GM23248 (cell line): Measurements from ENCODE around the gene YKT6. TPM values are rescaled to one million over a fixed set of nuclear protein-coding genes. Genes with fewer than 3 reads are reported as not detected.
A peak's percentile ranks its signal among the peaks of the same experiment; 100 is the strongest.

Experiments
- DNase-seq: peaks from one replicate; pipeline ENCODE4 v3.0.0-alpha.2; 2015
- H2AFZ ChIP-seq: fragments of 200-600 bp; sonication (generic); 2 replicates; pipeline ENCODE4 v1.6.1; 2016; ENCODE audit warnings: antibody characterized with exemption
- H3F3A ChIP-seq: fragments of 200-600 bp; sonication (generic); 2 replicates; pipeline ENCODE4 v1.6.1; 2016; ENCODE audit warnings: mild to moderate bottlenecking, antibody characterized with exemption, mixed run types; ENCODE audit not compliant: insufficient read depth
- H3K27ac ChIP-seq: fragments of 200-600 bp; sonication (generic); 2 replicates; pipeline ENCODE4 v1.5.1; 2016; ENCODE audit warnings: mild to moderate bottlenecking
- H3K27me3 ChIP-seq: fragments of 200-600 bp; sonication (generic); replicated peaks from 2 replicates; pipeline ENCODE4 v1.6.1; 2016; ENCODE audit warnings: mild to moderate bottlenecking; ENCODE audit not compliant: insufficient read depth
- H3K36me3 ChIP-seq: fragments of 200-600 bp; sonication (generic); 2 replicates; pipeline ENCODE4 v1.6.1; 2016; ENCODE audit warnings: low read depth, mild to moderate bottlenecking
- H3K4me1 ChIP-seq: fragments of 200-600 bp; sonication (generic); 2 replicates; pipeline ENCODE4 v1.6.1; 2016; ENCODE audit warnings: mild to moderate bottlenecking; ENCODE audit not compliant: insufficient read depth
- H3K4me2 ChIP-seq: fragments of 200-600 bp; sonication (generic); one replicate; pipeline ENCODE4 v1.6.1; 2016; ENCODE audit warnings: mild to moderate bottlenecking; ENCODE audit not compliant: unreplicated experiment
- H3K4me3 ChIP-seq: fragments of 200-600 bp; sonication (generic); 2 replicates; pipeline ENCODE4 v1.5.1; 2016; ENCODE audit warnings: mild to moderate bottlenecking
- H3K79me2 ChIP-seq: fragments of 200-600 bp; sonication (generic); 2 replicates; pipeline ENCODE4 v1.6.1; 2016; ENCODE audit warnings: mild to moderate bottlenecking; ENCODE audit not compliant: insufficient read depth
- H3K9ac ChIP-seq: fragments of 200-600 bp; sonication (generic); 2 replicates; pipeline ENCODE4 v1.6.1; 2016; ENCODE audit warnings: mild to moderate bottlenecking
- H3K9me2 ChIP-seq: fragments of 200-600 bp; sonication (generic); 2 replicates; pipeline ENCODE4 v1.6.1; 2016; ENCODE audit warnings: mixed run types, mild to moderate bottlenecking, moderate library complexity; ENCODE audit not compliant: insufficient read depth
- H3K9me3 ChIP-seq: fragments of 200-600 bp; sonication (generic); one replicate; pipeline ENCODE4 v1.6.1; 2017; ENCODE audit warnings: low read depth
- H4K20me1 ChIP-seq: fragments of 200-600 bp; sonication (generic); 2 replicates; pipeline ENCODE4 v1.6.0; 2016; ENCODE audit not compliant: insufficient read depth
- EZH2 ChIP-seq: fragments of 200-600 bp; sonication (generic); IDR thresholded peaks from 2 replicates; pipeline ENCODE4 v1.6.1; 2018; ENCODE audit warnings: antibody characterized with exemption, mild to moderate bottlenecking; ENCODE audit not compliant: insufficient read depth, poor library complexity, severe bottlenecking
- EZH2phosphoT487 ChIP-seq: fragments of 200-600 bp; sonication (generic); IDR thresholded peaks from 2 replicates; pipeline ENCODE4 v1.6.1; 2018; ENCODE audit warnings: antibody characterized with exemption, moderate library complexity, mild to moderate bottlenecking, low read depth; ENCODE audit not compliant: insufficient read depth
- WGBS, 2 experiments: methylation state at CpG; one replicate each; pipeline ENCODE4 v1.1.6; 2015 to 2017; ENCODE audit warnings: low lambda C conversion rate in 2 of 2, low coverage in 1 of 2; ENCODE audit errors: missing lambda C conversion rate in 2 of 2; 5-methylcytosine and 5-hydroxymethylcytosine counted together
- in situ Hi-C: fragments of 300-500 bp; cut with MboI; formaldehyde crosslinking; loops from 2 replicates; pipeline ENCODE4 v1.15.0; 2020
- polyA plus RNA-seq: library from polyadenylated mRNA; unstranded; fragments of >200 nt; fragmentation: Nextera tagmentation; extraction: Ambion mirVana; gene quantifications from 2 replicates; pipeline ENCODE4 v1.2.1, GENCODE V29; 2016
- total RNA-seq: library from RNA; depleted of rRNA; stranded (reverse); fragments of >200 nt; shearing (Covaris generic); gene quantifications from 2 replicates; pipeline ENCODE4 v1.2.3, GENCODE V29; 2014

Gene YKT6
- total and polyA plus RNA-seq, 2 experiments from 2014 or later = 108 to 148 TPM

DNA sequence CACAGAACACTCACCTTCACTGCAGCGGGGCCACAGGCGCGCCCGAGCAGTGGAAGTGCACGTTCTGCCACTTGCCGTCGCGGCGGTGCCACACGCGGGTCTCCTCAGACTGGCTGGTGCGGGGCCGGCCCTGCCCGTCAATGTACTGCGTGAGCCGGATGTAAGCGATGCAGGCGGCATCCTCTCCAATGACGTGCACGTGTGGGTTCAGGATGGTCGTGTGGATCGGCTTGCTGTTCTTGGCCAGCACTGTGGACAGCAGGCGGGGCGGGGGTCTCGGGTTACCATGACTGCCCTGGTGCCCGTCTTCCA lies 19.2 kb downstream of the YKT6 start:
- Histone ChIP-seq H3F3A (no peaks in the 10 kb centered on the region), H3K9ac (no peak overlapping the region), H3K36me3 (no peaks in the 10 kb centered on the region), H3K4me3 (no peak overlapping the region), H3K4me2 (no peak overlapping the region), H3K79me2 (no peaks in the 10 kb centered on the region), H3K4me1 (no peaks in the 10 kb centered on the region), H3K9me2 (no peaks in the 10 kb centered on the region), H3K27ac (no peak overlapping the region), H2AFZ (no peak overlapping the region), H4K20me1 (no peaks in the 10 kb centered on the region), H3K9me3 (no peaks in the 10 kb centered on the region), H3K27me3 (0 out of 2 replicates have a peak, but pooled peaks cover 8% of the 10 kb centered on the region)
- 92 to 95% methylated on average over 26 of the region's 26 CpGs for WGBS, 2 experiments
- in situ Hi-C loops = no loop called here
- DNase-seq = no peak
- TF ChIP-seq EZH2phosphoT487 (no peak), EZH2 (no peak)

DNA sequence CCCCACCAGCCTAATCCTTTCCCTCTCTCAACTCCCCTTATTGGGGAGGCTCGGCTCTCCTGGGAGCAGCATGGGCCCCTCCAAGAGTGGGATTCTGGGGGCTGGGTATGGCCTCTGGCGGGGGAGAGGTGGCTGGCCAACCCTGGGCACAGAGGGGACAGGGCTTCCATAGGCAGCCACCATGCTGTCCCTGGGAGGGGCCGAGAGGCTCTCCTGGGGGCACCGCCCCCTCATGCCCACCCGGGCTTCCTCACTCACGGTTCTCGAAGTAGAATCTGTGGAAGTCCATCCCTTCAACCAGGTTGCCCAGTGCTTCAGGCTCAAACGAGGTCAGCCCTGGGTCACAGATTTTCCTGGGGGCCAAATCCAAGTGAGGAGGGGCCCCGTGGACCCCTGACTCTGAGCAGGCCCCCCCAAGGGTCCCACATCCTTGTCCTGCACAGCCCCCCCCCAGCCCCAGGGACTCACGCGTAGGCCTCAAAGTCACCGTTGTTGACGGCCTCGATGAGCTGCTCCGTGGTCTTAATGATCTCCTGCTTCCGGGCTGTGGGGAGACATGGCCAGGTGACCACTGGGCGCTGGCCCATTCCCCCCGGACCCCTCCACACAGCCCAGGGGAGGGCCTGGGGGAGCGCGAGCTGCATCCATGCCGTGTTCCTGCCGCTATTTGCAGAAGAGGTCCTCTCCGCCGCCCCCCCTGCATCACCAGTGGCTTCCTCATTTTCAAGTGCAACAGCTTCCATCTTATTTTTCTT lies 19.8 kb downstream of the YKT6 start:
- no peaks in the 10 kb centered on the region for H3K9me2 ChIP-seq
- no peaks in the 10 kb centered on the region for H3K79me2 ChIP-seq
- no peak overlapping the region for H3K4me3 ChIP-seq
- no peak overlapping the region for H3K9ac ChIP-seq
- H3K4me1 ChIP-seq = no peaks in the 10 kb centered on the region
- H4K20me1 ChIP-seq = no peaks in the 10 kb centered on the region
- no peaks in the 10 kb centered on the region for H3K36me3 ChIP-seq
- in situ Hi-C loops = no loop called here
- DNase-seq = no peak
- no peak overlapping the region for H3K4me2 ChIP-seq
- 83% methylated on average over 22 to 24 of the region's 24 CpGs for WGBS, 2 experiments
- H3K27me3 ChIP-seq = peaks cover 8% of the 10 kb centered on the region; the same call in 1 of the 2 replicates
- TF ChIP-seq EZH2phosphoT487 = no peak
- TF ChIP-seq EZH2 = no peak
- no peak overlapping the region for H2AFZ ChIP-seq
- H3K9me3 ChIP-seq = no peaks in the 10 kb centered on the region
- no peak overlapping the region for H3K27ac ChIP-seq
- H3F3A ChIP-seq = no peaks in the 10 kb centered on the region

DNA sequence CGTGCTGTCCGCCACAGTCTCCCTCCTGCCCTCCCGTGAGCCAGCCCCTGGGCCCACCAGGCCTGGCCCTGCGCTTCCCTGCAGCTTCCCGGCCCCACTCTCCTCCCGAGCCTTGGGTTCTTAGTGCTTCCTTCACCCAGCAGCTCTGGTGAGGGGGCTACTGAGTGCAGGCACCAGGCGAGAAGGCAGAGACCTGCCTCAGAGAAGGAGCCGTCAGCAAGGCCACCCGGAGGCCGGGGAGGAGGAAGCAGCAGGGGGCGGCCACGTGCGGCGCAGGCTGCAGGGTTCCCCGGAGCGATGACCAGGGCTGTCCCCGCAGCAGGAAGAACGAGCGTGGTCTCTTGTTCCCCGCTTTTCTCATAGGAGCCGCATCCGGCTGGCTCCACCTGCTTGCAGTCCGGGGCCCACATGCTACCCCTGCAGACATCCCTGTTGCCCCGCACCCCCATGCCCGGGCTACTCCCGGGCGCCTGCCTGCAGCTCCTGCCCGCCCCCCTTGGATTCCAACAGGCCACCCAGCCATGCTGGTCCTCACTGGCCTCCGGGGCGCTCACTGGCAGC lies 20.5 kb downstream of the YKT6 start:
- Histone ChIP-seq H3K27ac (no peak overlapping the region), H4K20me1 (no peaks in the 10 kb centered on the region), H2AFZ (0 out of 2 replicates have a peak overlapping the region, but pooled peaks have one; percentile 19), H3K4me3 (no peak overlapping the region), H3K79me2 (no peaks in the 10 kb centered on the region), H3K9me3 (no peaks in the 10 kb centered on the region), H3K9me2 (no peaks in the 10 kb centered on the region), H3K4me2 (no peak overlapping the region), H3F3A (no peaks in the 10 kb centered on the region), H3K4me1 (no peaks in the 10 kb centered on the region), H3K27me3 (peaks cover 8% of the 10 kb centered on the region; the same call in 1 of the 2 replicates), H3K36me3 (no peaks in the 10 kb centered on the region), H3K9ac (no peak overlapping the region)
- in situ Hi-C loops = no loop called here
- TF ChIP-seq EZH2phosphoT487 (no peak), EZH2 (no peak)
- WGBS, 2 experiments = 23 to 32% methylated on average over 25 to 30 of the region's 30 CpGs
- peak; percentile 43 for DNase-seq

DNA sequence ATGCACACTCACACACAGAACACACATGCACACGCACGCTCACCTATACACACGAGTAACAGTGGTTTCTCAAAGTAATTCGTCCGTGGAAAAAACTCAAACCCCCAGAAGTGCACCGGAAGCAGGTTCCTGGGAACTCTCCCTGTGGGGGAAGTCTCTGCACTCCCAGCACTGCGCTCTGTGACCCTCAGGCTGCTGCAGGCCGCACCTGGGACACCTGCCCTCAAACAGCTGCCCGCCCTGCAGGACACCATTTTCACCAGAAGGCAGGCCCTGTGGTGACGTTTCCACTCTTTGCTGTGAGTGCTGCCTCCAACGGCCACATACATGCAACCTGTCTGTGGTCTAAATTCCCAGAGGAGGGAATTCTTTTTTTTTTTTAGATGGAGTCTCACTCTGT lies 21.3 kb downstream of the YKT6 start:
- in situ Hi-C loops = no loop called here

More for the DNA sequence above, 21.3 kb downstream of the YKT6 start:
- no peaks in the 10 kb centered on the region for H3K4me1 ChIP-seq
- no peak overlapping the region for H3K4me3 ChIP-seq
- peaks cover 8% of the 10 kb centered on the region; the same call in 1 of the 2 replicates for H3K27me3 ChIP-seq
- H3K4me2 ChIP-seq = no peak overlapping the region
- H3K79me2 ChIP-seq = no peaks in the 10 kb centered on the region
- no peak overlapping the region for H3K9ac ChIP-seq
- H4K20me1 ChIP-seq = no peaks in the 10 kb centered on the region
- no peak overlapping the region for H2AFZ ChIP-seq
- no peaks in the 10 kb centered on the region for H3F3A ChIP-seq
- TF ChIP-seq EZH2 (no peak), EZH2phosphoT487 (no peak)
- no peak overlapping the region for H3K27ac ChIP-seq
- WGBS, 2 experiments = 68 to 72% methylated on average over 11 of the region's 11 CpGs
- H3K36me3 ChIP-seq = no peaks in the 10 kb centered on the region
- DNase-seq = no peak
- H3K9me3 ChIP-seq = no peaks in the 10 kb centered on the region
- no peaks in the 10 kb centered on the region for H3K9me2 ChIP-seq
